ENCODE data around the gene ATXN1.
"Not testable (repeated sequence)": the region's sequence is repeated elsewhere in the genome, so short reads cannot be mapped to it uniquely, and the experiment has no call there.

ATXN1 gene

DNA sequence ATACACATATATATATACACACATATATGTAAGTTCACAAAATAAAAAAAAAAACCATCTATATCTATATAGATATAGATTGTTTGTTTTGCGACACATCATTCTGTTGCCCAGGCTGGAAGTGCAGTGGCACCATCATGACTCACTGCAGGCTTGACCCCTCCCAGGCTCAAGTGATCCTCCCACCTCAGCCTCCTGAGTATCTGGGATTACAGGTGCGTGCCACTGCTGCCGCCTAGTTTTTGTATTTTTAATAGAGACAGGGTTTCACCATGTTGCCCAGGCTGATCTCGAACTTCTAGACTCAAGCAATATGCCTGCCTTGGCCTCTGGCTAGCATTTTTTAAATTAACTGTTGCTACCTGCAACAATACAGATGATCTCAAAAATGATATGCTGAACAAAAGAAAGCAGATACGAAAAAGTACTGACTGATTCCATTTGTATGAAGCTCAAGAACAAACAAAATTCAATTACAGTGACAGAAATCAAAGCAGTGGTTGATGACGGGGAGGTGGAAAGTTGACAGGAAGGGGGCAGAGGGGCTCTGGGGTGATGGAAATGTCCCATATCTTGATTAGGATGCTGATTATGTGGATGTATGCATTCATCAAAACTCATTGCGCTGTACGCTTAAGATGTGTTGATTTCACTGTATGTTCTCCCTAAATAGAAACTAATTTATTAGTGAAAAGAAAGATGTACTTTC lies 49.6 kb downstream of the ATXN1 start:
- Histone ChIP-seq H3K9ac (ENCODE audit: low read depth in 1 of 2, low read length in 2 of 2) (no peak overlapping the region), H3K4me3 (ENCODE audit: low read depth in 1 of 2, low read length in 2 of 2) (no peak overlapping the region), H3K9me3 (ENCODE audit: control insufficient read depth in 1 of 2, low read length in 2 of 2) (no peaks in the 10 kb centered on the region), H3K36me3 (ENCODE audit: control insufficient read depth in 1 of 2, insufficient read depth in 2 of 2, low read length in 2 of 2) (no peaks in the 10 kb centered on the region), H3K4me1 (ENCODE audit: control insufficient read depth in 1 of 2, insufficient read depth in 2 of 2, low read length in 2 of 2) (peaks cover 20 to 21% of the 10 kb centered on the region in 2 donors), H3K27ac (ENCODE audit: low read depth, low read length) (no peak overlapping the region), H3K27me3 (ENCODE audit: control insufficient read depth in 1 of 2, insufficient read depth in 2 of 2, low read length in 2 of 2) (no peaks in the 10 kb centered on the region)

DNA sequence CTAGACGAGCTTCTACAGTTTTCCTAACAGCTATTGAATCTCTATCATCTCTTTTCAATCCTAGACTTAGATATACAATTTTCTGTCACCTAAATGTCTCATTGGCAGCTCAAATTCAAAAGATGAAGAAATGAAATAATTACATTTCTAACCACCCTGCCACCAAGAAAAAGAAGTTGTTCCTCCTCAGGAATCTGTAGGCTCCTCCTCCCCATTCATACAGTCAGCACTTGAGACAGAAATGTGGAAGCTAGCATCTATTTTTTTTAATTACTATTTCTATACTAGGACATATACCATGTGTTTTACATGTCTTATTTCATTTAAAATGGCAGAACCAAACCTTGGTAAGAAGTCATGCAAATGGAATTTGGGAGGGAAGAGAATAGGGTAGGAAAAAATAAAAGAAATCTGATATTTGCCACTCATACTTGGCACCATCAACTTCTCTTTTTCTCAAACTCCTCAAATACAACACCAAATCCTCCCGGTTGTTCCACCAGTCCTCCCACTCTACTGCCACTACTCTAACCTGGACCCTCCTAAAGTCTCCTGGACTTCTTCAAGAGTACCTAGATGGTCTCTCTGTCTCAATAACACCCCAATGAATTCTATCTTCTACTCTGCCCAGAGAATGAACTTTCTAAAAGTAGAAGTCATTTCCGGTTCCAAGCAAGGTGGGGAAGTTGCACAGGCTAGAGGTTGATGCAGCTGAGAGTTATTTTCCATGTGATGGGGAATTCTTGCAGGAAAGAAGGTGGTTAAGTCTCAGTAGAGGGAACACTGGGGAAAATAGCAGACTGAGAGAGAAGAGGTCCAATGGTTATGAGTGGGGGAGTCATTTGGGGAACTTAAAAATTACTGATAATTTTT lies 54.1 kb downstream of the ATXN1 start:
- H3K27ac ChIP-seq (ENCODE audit: low read depth, low read length): no peak overlapping the region
- H3K36me3 ChIP-seq (ENCODE audit: control insufficient read depth in 1 of 2, insufficient read depth in 2 of 2, low read length in 2 of 2): no peaks in the 10 kb centered on the region
- no peaks in the 10 kb centered on the region for H3K27me3 ChIP-seq (ENCODE audit: control insufficient read depth in 1 of 2, insufficient read depth in 2 of 2, low read length in 2 of 2)
- peaks cover 16 to 26% of the 10 kb centered on the region in 2 donors for H3K4me1 ChIP-seq (ENCODE audit: control insufficient read depth in 1 of 2, insufficient read depth in 2 of 2, low read length in 2 of 2)
- no peak overlapping the region for H3K9ac ChIP-seq (ENCODE audit: low read depth in 1 of 2, low read length in 2 of 2)
- no peak overlapping the region for H3K4me3 ChIP-seq (ENCODE audit: low read depth in 1 of 2, low read length in 2 of 2)
- H3K9me3 ChIP-seq (ENCODE audit: control insufficient read depth in 1 of 2, low read length in 2 of 2): no peaks in the 10 kb centered on the region

DNA sequence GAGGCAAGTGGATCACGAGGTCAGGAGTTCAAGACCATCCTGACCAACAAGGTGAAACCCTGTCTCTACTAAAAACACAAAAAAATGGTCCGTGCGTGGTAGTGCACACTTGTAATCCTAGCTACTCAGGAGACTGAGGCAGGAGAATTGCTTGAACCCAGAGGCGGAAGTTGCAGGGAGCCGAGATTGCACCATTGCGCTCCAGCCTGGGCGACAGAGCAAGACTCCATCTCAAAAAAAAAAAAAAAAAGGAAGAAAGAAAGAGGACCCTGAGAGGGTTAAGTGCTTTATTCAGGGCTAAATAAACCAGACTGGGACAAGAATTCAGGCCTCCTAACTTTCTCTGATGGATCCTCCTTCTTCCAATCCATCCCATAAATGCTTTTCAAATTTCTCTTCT lies 54.8 kb downstream of the ATXN1 start:
- H3K36me3 ChIP-seq (ENCODE audit: control insufficient read depth in 1 of 2, insufficient read depth in 2 of 2, low read length in 2 of 2); H3K27ac ChIP-seq (ENCODE audit: low read depth, low read length); H3K27me3 ChIP-seq (ENCODE audit: control insufficient read depth in 1 of 2, insufficient read depth in 2 of 2, low read length in 2 of 2); H3K9ac ChIP-seq (ENCODE audit: low read depth in 1 of 2, low read length in 2 of 2); H3K9me3 ChIP-seq (ENCODE audit: control insufficient read depth in 1 of 2, low read length in 2 of 2); H3K4me3 ChIP-seq (ENCODE audit: low read depth in 1 of 2, low read length in 2 of 2): not testable (repeated sequence)
- H3K4me1 ChIP-seq (ENCODE audit: control insufficient read depth in 1 of 2, insufficient read depth in 2 of 2, low read length in 2 of 2): peaks cover 16 to 21% of the 10 kb centered on the region in 2 donors

DNA sequence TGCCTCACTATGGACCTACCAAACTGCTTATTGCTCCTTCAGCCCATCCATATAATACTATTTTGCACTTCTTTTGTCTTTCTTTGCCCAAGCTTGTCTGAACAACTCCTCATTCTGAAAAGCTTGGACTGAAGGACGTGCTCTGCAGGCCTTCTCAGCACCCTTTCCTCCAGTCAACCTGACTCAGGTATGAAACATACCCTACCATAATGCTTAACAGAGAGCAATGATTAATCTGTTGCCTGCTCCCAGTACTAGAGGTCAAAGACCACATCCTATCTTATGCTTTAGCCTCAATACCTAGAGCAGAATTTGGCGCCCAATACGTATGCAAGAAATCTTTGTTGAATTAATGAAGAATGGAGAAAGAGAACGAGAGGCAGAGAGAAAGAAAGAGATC lies 55.2 kb downstream of the ATXN1 start:
- Histone ChIP-seq H3K4me3 (ENCODE audit: low read depth in 1 of 2, low read length in 2 of 2) (no peak overlapping the region), H3K27ac (ENCODE audit: low read depth, low read length) (no peak overlapping the region), H3K9ac (ENCODE audit: low read depth in 1 of 2, low read length in 2 of 2) (no peak overlapping the region), H3K27me3 (ENCODE audit: control insufficient read depth in 1 of 2, insufficient read depth in 2 of 2, low read length in 2 of 2) (no peaks in the 10 kb centered on the region), H3K9me3 (ENCODE audit: control insufficient read depth in 1 of 2, low read length in 2 of 2) (no peaks in the 10 kb centered on the region), H3K4me1 (ENCODE audit: control insufficient read depth in 1 of 2, insufficient read depth in 2 of 2, low read length in 2 of 2) (peaks cover 16 to 21% of the 10 kb centered on the region in 2 donors), H3K36me3 (ENCODE audit: control insufficient read depth in 1 of 2, insufficient read depth in 2 of 2, low read length in 2 of 2) (no peaks in the 10 kb centered on the region)

DNA sequence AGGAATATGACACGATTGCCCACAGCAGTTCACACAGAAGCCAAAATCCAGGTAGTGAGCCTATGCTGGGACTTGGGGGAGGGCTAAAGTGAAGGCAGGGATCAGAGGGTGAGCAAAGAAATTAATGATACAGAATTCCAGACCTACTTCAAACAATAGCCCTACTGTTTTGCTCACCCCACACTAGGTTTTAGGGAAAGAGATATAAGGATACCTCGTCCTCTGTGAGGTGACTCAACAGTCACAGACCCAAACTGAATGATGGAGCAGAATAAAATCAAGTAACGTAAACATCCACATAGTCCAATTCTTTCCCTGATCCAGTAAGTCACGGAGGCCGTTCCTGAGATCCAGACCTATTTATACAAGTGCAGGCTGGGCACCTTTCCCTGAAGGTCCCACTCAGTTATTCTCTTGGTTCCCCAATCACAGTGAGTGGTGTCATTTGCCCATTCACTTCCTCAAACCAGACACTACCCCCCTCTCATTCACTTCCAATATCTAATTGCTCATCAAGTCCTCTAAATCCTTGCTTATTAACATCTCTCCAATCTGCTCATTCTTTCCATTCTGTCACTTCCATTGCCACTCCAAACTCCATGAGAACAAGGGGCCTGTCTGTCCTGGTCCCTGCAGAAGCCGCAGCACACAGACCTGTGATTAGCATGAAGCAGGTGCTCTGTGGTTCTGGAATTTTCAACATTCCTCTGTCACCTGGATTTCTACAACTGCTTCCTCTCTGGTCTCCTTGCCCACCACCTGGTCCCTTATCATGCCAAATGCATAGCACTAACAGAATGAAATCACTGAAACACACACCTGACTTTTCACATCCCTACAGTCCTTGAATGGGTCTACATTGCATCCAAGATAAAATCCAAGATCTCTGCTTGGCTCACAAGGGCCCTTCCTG lies 55.9 kb downstream of the ATXN1 start:
- no peak overlapping the region for H3K9ac ChIP-seq (ENCODE audit: low read depth in 1 of 2, low read length in 2 of 2)
- peaks cover 16 to 21% of the 10 kb centered on the region in 2 donors for H3K4me1 ChIP-seq (ENCODE audit: control insufficient read depth in 1 of 2, insufficient read depth in 2 of 2, low read length in 2 of 2)
- no peak overlapping the region for H3K4me3 ChIP-seq (ENCODE audit: low read depth in 1 of 2, low read length in 2 of 2)
- no peaks in the 10 kb centered on the region for H3K27me3 ChIP-seq (ENCODE audit: control insufficient read depth in 1 of 2, insufficient read depth in 2 of 2, low read length in 2 of 2)
- no peaks in the 10 kb centered on the region for H3K9me3 ChIP-seq (ENCODE audit: control insufficient read depth in 1 of 2, low read length in 2 of 2)
- H3K27ac ChIP-seq (ENCODE audit: low read depth, low read length): no peak overlapping the region
- no peaks in the 10 kb centered on the region for H3K36me3 ChIP-seq (ENCODE audit: control insufficient read depth in 1 of 2, insufficient read depth in 2 of 2, low read length in 2 of 2)

DNA sequence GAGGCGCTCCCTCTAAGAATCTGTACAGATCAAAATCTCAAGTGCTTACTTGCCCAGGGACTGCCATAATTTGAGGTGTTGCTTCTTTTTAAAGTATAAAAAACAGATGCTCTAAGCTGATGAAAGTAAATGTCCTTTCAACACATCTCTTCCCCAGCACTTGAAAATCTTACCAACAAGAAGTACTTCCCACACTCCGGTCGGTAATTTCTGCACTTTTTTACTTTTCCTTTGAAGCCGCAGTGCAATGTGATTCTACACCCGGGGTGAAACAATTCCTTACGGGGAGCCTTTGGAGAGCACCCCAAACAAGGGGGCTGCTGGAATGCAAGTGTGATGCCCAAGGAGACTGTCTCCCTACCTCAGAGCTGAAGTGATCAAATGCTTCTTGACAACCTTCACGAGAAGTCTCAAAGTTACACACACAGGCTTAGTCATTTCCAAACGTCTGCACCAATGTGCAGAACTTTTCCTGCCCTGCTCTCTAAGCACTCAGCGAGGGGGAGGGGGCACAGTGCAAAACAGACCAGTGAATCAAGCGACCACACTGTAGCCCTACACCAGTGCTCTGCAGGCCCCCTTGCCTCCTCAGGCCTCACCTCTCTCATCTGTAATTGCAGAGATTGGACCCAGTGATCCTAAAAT lies 56.7 kb downstream of the ATXN1 start:
- no peaks in the 10 kb centered on the region for H3K9me3 ChIP-seq (ENCODE audit: control insufficient read depth in 1 of 2, low read length in 2 of 2)
- H3K4me1 ChIP-seq (ENCODE audit: control insufficient read depth in 1 of 2, insufficient read depth in 2 of 2, low read length in 2 of 2): peaks cover 20 to 22% of the 10 kb centered on the region in 2 donors
- H3K27me3 ChIP-seq (ENCODE audit: control insufficient read depth in 1 of 2, insufficient read depth in 2 of 2, low read length in 2 of 2): no peaks in the 10 kb centered on the region
- H3K9ac ChIP-seq (ENCODE audit: low read depth in 1 of 2, low read length in 2 of 2): no peak overlapping the region
- H3K36me3 ChIP-seq (ENCODE audit: control insufficient read depth in 1 of 2, insufficient read depth in 2 of 2, low read length in 2 of 2): no peaks in the 10 kb centered on the region
- H3K4me3 ChIP-seq (ENCODE audit: low read depth in 1 of 2, low read length in 2 of 2): no peak overlapping the region
- no peak overlapping the region for H3K27ac ChIP-seq (ENCODE audit: low read depth, low read length)

DNA sequence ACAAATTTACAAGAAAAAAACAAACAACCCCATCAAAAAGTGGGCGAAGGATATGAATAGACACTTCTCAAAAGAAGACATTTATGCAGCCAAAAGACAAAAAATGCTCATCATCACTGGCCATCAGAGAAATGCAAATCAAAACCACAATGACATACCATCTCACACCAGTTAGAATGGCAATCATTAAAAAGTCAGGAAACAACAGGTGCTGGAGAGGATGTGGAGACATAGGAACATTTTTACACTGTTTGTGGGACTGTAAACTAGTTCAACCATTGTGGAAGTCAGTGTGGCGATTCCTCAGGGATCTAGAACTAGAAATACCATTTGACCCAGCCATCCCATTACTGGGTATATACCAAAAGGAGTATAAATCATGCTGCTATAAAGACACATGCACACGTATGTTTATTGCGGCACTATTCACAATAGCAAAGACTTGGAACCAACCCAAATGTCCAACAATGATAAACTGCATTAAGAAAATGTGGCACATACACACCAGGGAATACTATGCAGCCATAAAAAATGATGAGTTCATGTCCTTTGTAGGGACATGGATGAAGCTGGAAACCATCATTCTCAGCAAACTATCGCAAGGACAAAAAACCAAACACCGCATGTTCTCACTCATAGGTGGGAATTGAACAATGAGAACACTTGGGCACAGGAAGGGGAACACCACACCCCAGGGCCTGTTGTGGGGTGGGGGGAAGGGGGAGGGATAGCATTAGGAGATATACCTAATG lies 58.5 kb downstream of the ATXN1 start:
- H3K9ac ChIP-seq (ENCODE audit: low read depth in 1 of 2, low read length in 2 of 2); H3K36me3 ChIP-seq (ENCODE audit: control insufficient read depth in 1 of 2, insufficient read depth in 2 of 2, low read length in 2 of 2); H3K27me3 ChIP-seq (ENCODE audit: control insufficient read depth in 1 of 2, insufficient read depth in 2 of 2, low read length in 2 of 2); H3K4me3 ChIP-seq (ENCODE audit: low read depth in 1 of 2, low read length in 2 of 2); H3K9me3 ChIP-seq (ENCODE audit: control insufficient read depth in 1 of 2, low read length in 2 of 2); H3K27ac ChIP-seq (ENCODE audit: low read depth, low read length): not testable (repeated sequence)
- H3K4me1 ChIP-seq (ENCODE audit: control insufficient read depth in 1 of 2, insufficient read depth in 2 of 2, low read length in 2 of 2): peaks cover 24 to 31% of the 10 kb centered on the region in 2 donors

DNA sequence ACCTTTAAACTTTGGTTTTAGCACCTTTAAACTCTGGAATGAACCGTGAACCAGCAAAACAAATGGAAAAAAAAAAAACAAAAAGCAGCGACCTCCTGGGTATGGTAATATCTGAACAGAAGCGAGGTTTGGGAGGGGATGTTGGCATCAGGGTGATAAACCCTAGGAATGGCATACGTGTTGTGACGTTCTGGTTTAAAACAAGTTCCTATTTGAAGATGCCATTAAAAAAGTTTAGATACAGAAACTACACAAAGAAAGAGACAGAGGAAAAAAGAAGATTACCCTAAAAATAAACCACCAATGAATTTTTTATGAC lies 60.4 kb downstream of the ATXN1 start:
- H3K4me1 ChIP-seq (ENCODE audit: control insufficient read depth in 1 of 2, insufficient read depth in 2 of 2, low read length in 2 of 2): peaks cover 19 to 21% of the 10 kb centered on the region in 2 donors
- H3K9me3 ChIP-seq (ENCODE audit: control insufficient read depth in 1 of 2, low read length in 2 of 2): no peaks in the 10 kb centered on the region
- H3K4me3 ChIP-seq (ENCODE audit: low read depth in 1 of 2, low read length in 2 of 2): peak overlapping the region; percentile 52 to 57
- H3K9ac ChIP-seq (ENCODE audit: low read depth in 1 of 2, low read length in 2 of 2): peak overlapping the region in 1 of 2 donors; percentile 47
- H3K36me3 ChIP-seq (ENCODE audit: control insufficient read depth in 1 of 2, insufficient read depth in 2 of 2, low read length in 2 of 2): no peaks in the 10 kb centered on the region
- peak overlapping the region; percentile 32 for H3K27ac ChIP-seq (ENCODE audit: low read depth, low read length)
- no peaks in the 10 kb centered on the region for H3K27me3 ChIP-seq (ENCODE audit: control insufficient read depth in 1 of 2, insufficient read depth in 2 of 2, low read length in 2 of 2)

DNA sequence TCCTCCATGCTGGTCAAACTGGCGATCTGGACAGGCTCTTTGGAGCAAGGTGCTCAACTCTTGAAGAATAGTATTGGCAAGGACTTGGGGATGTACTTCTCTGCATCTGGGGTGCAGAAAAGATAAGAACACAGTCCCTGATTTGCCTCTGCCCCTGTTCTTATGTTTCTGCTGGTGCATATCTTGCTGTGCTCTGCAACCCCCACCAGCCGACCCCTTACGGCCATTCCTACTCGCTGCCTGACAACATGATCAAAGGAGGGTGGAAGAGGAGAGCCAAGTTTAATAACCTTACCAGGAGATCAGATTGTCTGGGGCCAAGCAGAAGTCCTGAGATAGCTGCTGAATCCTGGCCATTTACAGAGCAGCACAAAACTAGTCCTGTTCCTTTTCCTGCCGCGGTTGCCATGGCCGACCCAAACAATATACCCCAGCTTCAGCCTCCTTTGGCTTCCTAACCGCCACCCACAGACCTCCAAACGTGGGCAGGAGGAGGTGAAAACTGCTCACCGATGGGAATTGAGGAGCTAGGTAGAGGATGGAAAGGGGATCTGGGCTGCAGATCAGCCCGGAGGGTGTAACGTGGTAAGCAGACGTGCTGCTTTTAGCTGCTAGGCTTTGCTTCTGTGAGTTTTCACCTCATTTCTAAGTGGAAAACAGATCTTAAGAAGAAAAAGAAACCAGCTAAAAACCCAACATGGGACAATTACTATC lies 60.9 kb downstream of the ATXN1 start:
- Histone ChIP-seq H3K27me3 (ENCODE audit: control insufficient read depth in 1 of 2, insufficient read depth in 2 of 2, low read length in 2 of 2) (no peaks in the 10 kb centered on the region), H3K4me1 (ENCODE audit: control insufficient read depth in 1 of 2, insufficient read depth in 2 of 2, low read length in 2 of 2) (peaks cover 16 to 17% of the 10 kb centered on the region in 2 donors), H3K36me3 (ENCODE audit: control insufficient read depth in 1 of 2, insufficient read depth in 2 of 2, low read length in 2 of 2) (no peaks in the 10 kb centered on the region), H3K9me3 (ENCODE audit: control insufficient read depth in 1 of 2, low read length in 2 of 2) (no peaks in the 10 kb centered on the region), H3K27ac (ENCODE audit: low read depth, low read length) (no peak overlapping the region), H3K9ac (ENCODE audit: low read depth in 1 of 2, low read length in 2 of 2) (peak overlapping the region; percentile 47 to 54), H3K4me3 (ENCODE audit: low read depth in 1 of 2, low read length in 2 of 2) (peak overlapping the region; percentile 52 to 57)

Measured in duodenal mucosa (tissue), 2 donors.